ENCODE results near the gene HAUS2. TPM values are rescaled to one million over a fixed set of nuclear protein-coding genes. Genes with fewer than 3 reads are reported as not detected.
"Not testable (repeated sequence)": the region's sequence is repeated elsewhere in the genome, so short reads cannot be mapped to it uniquely, and the experiment has no call there.

HAUS2 gene
- polyA plus RNA-seq, 2 of the 4 experiments (the other 2 are of a cell fraction) = 15.7 to 31.0 TPM

- FAIRE-seq = no peak
- ATAC-seq = peak; percentile 57 to 76
These were observed 424 bp downstream of the HAUS2 start for GRCh38 chr15:42549032-42549491.

GRCh38 chr15:42549741-42550392 is 1.2 kb downstream of the HAUS2 start:
- Histone ChIP-seq H3K4me3 (peak overlapping the region; percentile 77), H3K4me1 (peaks cover 16% of the 10 kb centered on the region; the same call in 2 of the 3 replicates), H3K4me2 (peak overlapping the region; percentile 80), H3K27ac (peak overlapping the region; percentile 86 to 98; a peak in 4 of 6 replicates), H3K9me3 (no peaks in the 10 kb centered on the region)
- TF ChIP-seq SMC3 (IDR thresholded peaks at IDR 0.05) (no peak), EHF (CRISPR knock-in tag; IDR thresholded peaks at IDR 0.05) (no peak), HDAC2 (IDR thresholded peaks at IDR 0.05) (no peak), PHF8 (IDR thresholded peaks at IDR 0.05; ENCODE audit: borderline replicate concordance, low read depth) (no peak), RCOR1 (IDR thresholded peaks at IDR 0.05; ENCODE audit: low read depth, low read length) (no peak), HOXB5 (CRISPR knock-in tag; IDR thresholded peaks at IDR 0.05) (no peak), HMGXB4 (CRISPR knock-in tag; IDR thresholded peaks at IDR 0.05; ENCODE audit: borderline replicate concordance) (no peak), ZC3H11A (IDR thresholded peaks at IDR 0.05) (no peak)
- ChIA-PET CTCF (no interaction called here), POLR2A (no interaction called here)
- no peak for FAIRE-seq
- DNase-seq (ENCODE audit: low read depth in 1 of 2, low spot score in 1 of 2) = no peak
- 78% methylated on average over 11 of the region's 12 CpGs for WGBS (ENCODE audit: missing lambda C conversion rate)
- ATAC-seq = no peak

More at GRCh38 chr15:42549032-42549491, 424 bp downstream of the HAUS2 start:
- peak overlapping the region; percentile 77 for H3K4me3 ChIP-seq
- no peaks in the 10 kb centered on the region for H3K9me3 ChIP-seq
- ChIA-PET POLR2A (interaction anchor here (1.3 to 1.5 kb wide), 2 partner anchors 33 to 58 kb away, joined by 3 to 5 read pairs; partner anchors contain the start of gene ZNF106), CTCF (no interaction called here)
- peak; percentile 27 to 35 for DNase-seq (ENCODE audit: low read depth in 1 of 2, low spot score in 1 of 2)
- peak overlapping the region; percentile 80 for H3K4me2 ChIP-seq
- 2% methylated on average over 15 of the region's 15 CpGs for WGBS (ENCODE audit: missing lambda C conversion rate)
- peak overlapping the region; percentile 86 to 98 for H3K27ac ChIP-seq
- no peak for TF ChIP-seq HMGXB4 (CRISPR knock-in tag; IDR thresholded peaks at IDR 0.05; ENCODE audit: borderline replicate concordance)
- TF ChIP-seq KDM5A (IDR thresholded peaks at IDR 0.05) = peak; percentile 28
- TF ChIP-seq ZSCAN20 (CRISPR knock-in tag; IDR thresholded peaks at IDR 0.05) = no peak
- H3K4me1 ChIP-seq = peaks cover 16% of the 10 kb centered on the region; the same call in 2 of the 3 replicates

- CTCF ChIA-PET = no interaction called here
- WGBS (ENCODE audit: missing lambda C conversion rate) = 81% methylated on average over 1 of the region's 1 CpG
- DNase-seq (ENCODE audit: low read depth in 1 of 2, low spot score in 1 of 2) (no peak), ATAC-seq (no peak), FAIRE-seq (no peak)
- Histone ChIP-seq H3K4me2 (no peak overlapping the region), H3K4me1 (peaks cover 8% of the 10 kb centered on the region; the same call in 1 of the 3 replicates), H3K4me3 (no peak overlapping the region), H3K27ac (no peak overlapping the region), H3K9me3 (no peaks in the 10 kb centered on the region)
- TF ChIP-seq MAZ (IDR thresholded peaks at IDR 0.05; ENCODE audit: borderline replicate concordance, low read depth, low read length) (no peak), JUNB (IDR thresholded peaks at IDR 0.05) (no peak), RAD21 (conservative IDR thresholded peaks at IDR 0.05 in 1 of 2, IDR thresholded peaks at IDR 0.05 in 1 of 2) (no peak), HES2 (IDR thresholded peaks at IDR 0.05) (no peak), MAFK (IDR thresholded peaks at IDR 0.05; ENCODE audit: partially characterized antibody) (no peak), PBX3 (IDR thresholded peaks at IDR 0.05) (no peak), ELK1 (IDR thresholded peaks at IDR 0.05; ENCODE audit: low read depth, low read length) (no peak), SREBF2 (IDR thresholded peaks at IDR 0.05) (no peak)
- TF ChIP-seq, protein P1, sequence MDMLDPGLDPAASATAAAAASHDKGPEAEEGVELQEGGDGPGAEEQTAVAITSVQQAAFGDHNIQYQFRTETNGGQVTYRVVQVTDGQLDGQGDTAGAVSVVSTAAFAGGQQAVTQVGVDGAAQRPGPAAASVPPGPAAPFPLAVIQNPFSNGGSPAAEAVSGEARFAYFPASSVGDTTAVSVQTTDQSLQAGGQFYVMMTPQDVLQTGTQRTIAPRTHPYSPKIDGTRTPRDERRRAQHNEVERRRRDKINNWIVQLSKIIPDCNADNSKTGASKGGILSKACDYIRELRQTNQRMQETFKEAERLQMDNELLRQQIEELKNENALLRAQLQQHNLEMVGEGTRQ (IDR thresholded peaks at IDR 0.05) = no peak
- POLR2A ChIA-PET = no interaction called here
These were observed 4.9 kb downstream of the HAUS2 start for GRCh38 chr15:42553554-42553953.

GRCh38 chr15:42556550-42557207 is 8.0 kb downstream of the HAUS2 start:
- not testable (repeated sequence) for H3K4me3 ChIP-seq; ATAC-seq; DNase-seq (ENCODE audit: low read depth in 1 of 2, low spot score in 1 of 2); H3K27ac ChIP-seq; H3K9me3 ChIP-seq; H3K4me1 ChIP-seq; H3K4me2 ChIP-seq; FAIRE-seq
- POLR2A ChIA-PET = interaction anchor here (0.6 kb wide), 1 partner anchor 17 kb away, joined by 3 read pairs; no protein-coding TSS in a partner anchor
- WGBS (ENCODE audit: missing lambda C conversion rate) = 95% methylated on average over 12 of the region's 12 CpGs
- CTCF ChIA-PET = interaction anchor here (0.7 to 1.2 kb wide), 2 partner anchors 13 to 87 kb away, joined by 3 to 4 read pairs; no protein-coding TSS in a partner anchor

Measured in A549 (cell line).